Left cardiac atrium (tissue), 4 donors: Measurements from ENCODE around the gene AGBL4. TPM values are rescaled to one million over a fixed set of nuclear protein-coding genes. Genes with fewer than 3 reads are reported as not detected.

Source experiments
- ATAC-seq, 2 donors: fragments of 200-7000 bp; cut with Tn5 transposase; one replicate each; pipeline ENCODE4 v1.9.1; 2020; ENCODE audit warnings: mild to moderate bottlenecking in 2 of 2, moderate library complexity in 2 of 2
- DNase-seq: peaks from one replicate; pipeline ENCODE4 v3.0.0-alpha.2; 2020
- intact Hi-C, 2 donors: fragments of 100-400 bp; cut with DNase I; formaldehyde crosslinking; loops; one replicate each; pipeline versions ENCODE4 v1.14.1 to v1.15.1; 2022 to 2023
- total RNA-seq, 2 donors: library from RNA; stranded (reverse); fragmentation: NEBNext Ultra II Directional; extraction: Animal tissue kit (Norgen Biotek cat#: 25700); gene quantifications; one replicate each; pipeline ENCODE4 v1.2.1, GENCODE V29; 2021
- donor health status: DM: no; HTN: yes; CAD: no.
- donor health status: DM: no; HTN: yes; CAD: no; lungs with severe emphysema.
- donor health status: DM: yes; HTN: yes; CAD: no.
- donor health status: Dilated cardiomyopathy.

Gene AGBL4
- total RNA-seq, 2 donors from 2014 or later = 2.5 to 3.1 TPM

- ATAC-seq = no peak
- DNase-seq = no peak
- intact Hi-C loops = no loop called here
Measured at GRCh38 chr1:48772211-48772610, 1251.5 kb downstream of the AGBL4 start.

GRCh38 chr1:48771561-48771960 lies 1252.2 kb downstream of the AGBL4 start:
- intact Hi-C loops = no loop called here
- ATAC-seq = no peak
- no peak for DNase-seq

- ATAC-seq (no peak), DNase-seq (no peak)
- intact Hi-C loops = no loop called here
Measured at GRCh38 chr1:48767975-48768510, 1255.7 kb downstream of the AGBL4 start.

GRCh38 chr1:48765335-48765734 lies 1258.4 kb downstream of the AGBL4 start:
- ATAC-seq = no peak

GRCh38 chr1:48761986-48762385 lies 1261.8 kb downstream of the AGBL4 start:
- ATAC-seq (no peak), DNase-seq (no peak)
- intact Hi-C loops = no loop called here

More at GRCh38 chr1:48765335-48765734, 1258.4 kb downstream of the AGBL4 start:
- intact Hi-C loops = no loop called here
- DNase-seq = no peak

- DNase-seq = no peak
- ATAC-seq = no peak
- intact Hi-C loops = no loop called here
Measured at GRCh38 chr1:48761411-48761810, 1262.3 kb downstream of the AGBL4 start.

- DNase-seq = no peak
- intact Hi-C loops = no loop called here
- no peak for ATAC-seq
Measured at GRCh38 chr1:48760857-48761256, 1262.9 kb downstream of the AGBL4 start.

- ATAC-seq = no peak
- intact Hi-C loops = no loop called here
- no peak for DNase-seq
Measured at GRCh38 chr1:48758976-48759375, 1264.8 kb downstream of the AGBL4 start.

GRCh38 chr1:48757363-48757762 lies 1266.4 kb downstream of the AGBL4 start:
- no peak for DNase-seq
- intact Hi-C loops = no loop called here
- ATAC-seq = no peak

- intact Hi-C loops = no loop called here
- ATAC-seq (no peak), DNase-seq (no peak)
Measured at GRCh38 chr1:48756683-48757316, 1267.0 kb downstream of the AGBL4 start.

- no peak for ATAC-seq
- intact Hi-C loops = no loop called here
- DNase-seq = no peak
Measured at GRCh38 chr1:48753293-48753692, 1270.5 kb downstream of the AGBL4 start.

GRCh38 chr1:48750109-48750508 lies 1273.6 kb downstream of the AGBL4 start:
- intact Hi-C loops = no loop called here
- DNase-seq = no peak
- no peak for ATAC-seq

GRCh38 chr1:48749068-48749467 lies 1274.7 kb downstream of the AGBL4 start:
- DNase-seq (no peak), ATAC-seq (no peak)
- intact Hi-C loops = no loop called here

GRCh38 chr1:48746906-48747305 lies 1276.8 kb downstream of the AGBL4 start:
- no peak for DNase-seq
- intact Hi-C loops = no loop called here
- no peak for ATAC-seq

GRCh38 chr1:48744032-48744431 lies 1279.7 kb downstream of the AGBL4 start:
- no peak for DNase-seq
- intact Hi-C loops = no loop called here
- ATAC-seq = no peak

- no peak for DNase-seq
- intact Hi-C loops = no loop called here
- ATAC-seq = no peak
Measured at GRCh38 chr1:48743480-48743879, 1280.3 kb downstream of the AGBL4 start.

GRCh38 chr1:48741380-48741779 lies 1282.4 kb downstream of the AGBL4 start:
- DNase-seq = no peak
- intact Hi-C loops = no loop called here
- ATAC-seq = no peak

- ATAC-seq (no peak), DNase-seq (no peak)
- intact Hi-C loops = no loop called here
Measured at GRCh38 chr1:48740621-48741020, 1283.1 kb downstream of the AGBL4 start.

- intact Hi-C loops = no loop called here
- ATAC-seq (no peak), DNase-seq (no peak)
Measured at GRCh38 chr1:48739091-48739490, 1284.7 kb downstream of the AGBL4 start.

- intact Hi-C loops = no loop called here
- DNase-seq = no peak
- no peak for ATAC-seq
Measured at GRCh38 chr1:48738356-48738755, 1285.4 kb downstream of the AGBL4 start.

- DNase-seq (no peak), ATAC-seq (no peak)
- intact Hi-C loops = no loop called here
Measured at GRCh38 chr1:48735796-48736195, 1288.0 kb downstream of the AGBL4 start.
